ENCODE results near the gene RNU2-1.

GRCh38 chr17:43219746-43220380 lies 13.9 kb downstream of the RNU2-1 start:
- TF ChIP-seq CREB1 (IDR thresholded peaks at IDR 0.05; ENCODE audit: low read depth) (no peak), TAF1 (IDR thresholded peaks at IDR 0.05; ENCODE audit: low read depth) (no peak), EGR1 (IDR thresholded peaks at IDR 0.05) (no peak), TEAD4 (IDR thresholded peaks at IDR 0.05) (no peak), EP300 (IDR thresholded peaks at IDR 0.05; ENCODE audit: borderline replicate concordance) (no peak), CEBPB (IDR thresholded peaks at IDR 0.05) (no peak), FOXM1 (IDR thresholded peaks at IDR 0.05; ENCODE audit: borderline replicate concordance, low read depth) (no peak), RAD21 (IDR thresholded peaks at IDR 0.05; ENCODE audit: low read depth) (no peak), MAX (IDR thresholded peaks at IDR 0.05) (no peak)

Data from Ishikawa (cell line).